ENCODE measurements around the gene IMMP2L. TPM values are rescaled to one million over a fixed set of nuclear protein-coding genes. Genes with fewer than 3 reads are reported as not detected.

The IMMP2L gene
- total and polyA plus RNA-seq, 7 donors, result 9.3 to 43.0 (median 19.2) TPM

DNA sequence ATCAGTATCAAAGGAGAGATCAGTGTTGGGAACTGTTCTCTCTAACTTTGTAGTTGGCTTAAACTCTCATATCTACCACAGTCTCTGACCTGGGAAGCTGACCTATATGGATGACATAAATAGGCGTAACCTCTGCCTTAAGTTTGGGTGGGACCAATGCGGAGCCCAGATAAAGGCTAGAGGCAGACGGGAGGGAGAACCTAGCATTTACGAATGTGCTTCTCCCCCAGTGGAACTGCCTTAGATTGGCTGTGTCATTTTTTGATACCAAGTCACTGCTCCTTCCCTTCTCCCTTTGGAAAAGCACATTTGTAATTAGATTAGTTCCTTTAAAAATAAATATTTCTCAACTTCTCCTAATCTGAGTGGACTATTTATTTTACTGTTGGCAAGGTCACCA, 495.0 kb downstream of the IMMP2L start:
- no peak overlapping the region for H3K4me3 ChIP-seq
- ATAC-seq (no peak), DNase-seq (no peak)
- H3K36me3 ChIP-seq (ENCODE audit: insufficient read depth in 1 of 2, low read depth in 1 of 2), result no peaks in the 10 kb centered on the region
- no peaks in the 10 kb centered on the region for H3K9me3 ChIP-seq
- peaks cover 4% of the 10 kb centered on the region for H3K4me1 ChIP-seq
- no peaks in the 10 kb centered on the region for H3K27me3 ChIP-seq (ENCODE audit: insufficient read depth in 3 of 3, low read length in 2 of 3)
- WGBS, 3 donors, result 90 to 96% (median 93%) methylated on average over 4 of the region's 4 CpGs
- intact Hi-C loops (cut with DNase I), result no loop called here
- no peak overlapping the region for H3K27ac ChIP-seq
- TF ChIP-seq, protein P1, sequence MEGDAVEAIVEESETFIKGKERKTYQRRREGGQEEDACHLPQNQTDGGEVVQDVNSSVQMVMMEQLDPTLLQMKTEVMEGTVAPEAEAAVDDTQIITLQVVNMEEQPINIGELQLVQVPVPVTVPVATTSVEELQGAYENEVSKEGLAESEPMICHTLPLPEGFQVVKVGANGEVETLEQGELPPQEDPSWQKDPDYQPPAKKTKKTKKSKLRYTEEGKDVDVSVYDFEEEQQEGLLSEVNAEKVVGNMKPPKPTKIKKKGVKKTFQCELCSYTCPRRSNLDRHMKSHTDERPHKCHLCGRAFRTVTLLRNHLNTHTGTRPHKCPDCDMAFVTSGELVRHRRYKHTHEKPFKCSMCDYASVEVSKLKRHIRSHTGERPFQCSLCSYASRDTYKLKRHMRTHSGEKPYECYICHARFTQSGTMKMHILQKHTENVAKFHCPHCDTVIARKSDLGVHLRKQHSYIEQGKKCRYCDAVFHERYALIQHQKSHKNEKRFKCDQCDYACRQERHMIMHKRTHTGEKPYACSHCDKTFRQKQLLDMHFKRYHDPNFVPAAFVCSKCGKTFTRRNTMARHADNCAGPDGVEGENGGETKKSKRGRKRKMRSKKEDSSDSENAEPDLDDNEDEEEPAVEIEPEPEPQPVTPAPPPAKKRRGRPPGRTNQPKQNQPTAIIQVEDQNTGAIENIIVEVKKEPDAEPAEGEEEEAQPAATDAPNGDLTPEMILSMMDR (IDR thresholded peaks at IDR 0.05), result no peak

- Histone ChIP-seq H3K9me3 (no peaks in the 10 kb centered on the region), H3K4me3 (no peak overlapping the region), H3K27me3 (ENCODE audit: insufficient read depth in 3 of 3, low read length in 2 of 3) (no peaks in the 10 kb centered on the region), H3K27ac (no peak overlapping the region), H3K36me3 (ENCODE audit: insufficient read depth in 1 of 2, low read depth in 1 of 2) (no peaks in the 10 kb centered on the region), H3K4me1 (peaks cover 12% of the 10 kb centered on the region)
- TF ChIP-seq, protein P1 (IDR thresholded peaks at IDR 0.05), result no peak
- intact Hi-C loops (cut with DNase I), result no loop called here
- ATAC-seq, result no peak
- no peak for DNase-seq
- WGBS, 3 donors, result 91 to 100% (median 98%) methylated on average over 1 of the region's 1 CpG
Observed at GRCh38 chr7:111063166-111063565, 499.1 kb downstream of the IMMP2L start.

GRCh38 chr7:111059833-111060232, 502.5 kb downstream of the IMMP2L start:
- TF ChIP-seq, protein P1 (IDR thresholded peaks at IDR 0.05), result no peak

GRCh38 chr7:111057066-111057465, 505.2 kb downstream of the IMMP2L start:
- H3K27me3 ChIP-seq (ENCODE audit: insufficient read depth in 3 of 3, low read length in 2 of 3), result no peaks in the 10 kb centered on the region
- intact Hi-C loops (cut with DNase I), result no loop called here
- H3K4me3 ChIP-seq, result no peak overlapping the region
- no peak overlapping the region for H3K27ac ChIP-seq
- 93 to 98% (median 95%) methylated on average over 4 of the region's 4 CpGs for WGBS, 3 donors
- TF ChIP-seq, protein P1 (IDR thresholded peaks at IDR 0.05), result no peak
- ATAC-seq (no peak), DNase-seq (no peak)
- H3K4me1 ChIP-seq, result peaks cover 12% of the 10 kb centered on the region
- no peaks in the 10 kb centered on the region for H3K9me3 ChIP-seq
- no peaks in the 10 kb centered on the region for H3K36me3 ChIP-seq (ENCODE audit: insufficient read depth in 1 of 2, low read depth in 1 of 2)

More at GRCh38 chr7:111059833-111060232, 502.5 kb downstream of the IMMP2L start:
- intact Hi-C loops (cut with DNase I), result no loop called here
- Histone ChIP-seq H3K27ac (no peak overlapping the region), H3K27me3 (ENCODE audit: insufficient read depth in 3 of 3, low read length in 2 of 3) (no peaks in the 10 kb centered on the region), H3K4me3 (no peak overlapping the region), H3K9me3 (no peaks in the 10 kb centered on the region), H3K36me3 (ENCODE audit: insufficient read depth in 1 of 2, low read depth in 1 of 2) (no peaks in the 10 kb centered on the region), H3K4me1 (peaks cover 12% of the 10 kb centered on the region)
- DNase-seq (no peak), ATAC-seq (no peak)

DNA sequence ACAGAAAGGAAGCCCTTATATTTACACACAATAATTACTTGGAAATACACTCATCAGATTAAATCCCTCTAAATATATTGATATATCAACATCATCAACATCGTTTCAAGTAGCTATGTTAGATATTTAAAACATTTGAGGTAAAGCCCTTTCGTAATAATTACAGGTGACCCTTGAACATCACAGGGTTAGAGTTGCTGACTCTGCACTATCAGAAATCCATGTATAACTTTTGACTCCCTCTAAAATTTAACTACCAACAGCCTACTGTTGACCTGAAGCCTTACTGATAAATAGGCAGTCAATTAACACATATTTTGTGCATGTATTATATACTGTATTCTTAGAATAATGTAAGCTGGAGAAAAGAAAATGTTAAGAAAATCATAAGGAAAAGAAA, 505.9 kb downstream of the IMMP2L start:
- WGBS, 3 donors, result 90 to 97% (median 95%) methylated on average over 2 of the region's 2 CpGs
- peaks cover 12% of the 10 kb centered on the region for H3K4me1 ChIP-seq
- ATAC-seq (no peak), DNase-seq (no peak)
- intact Hi-C loops (cut with DNase I), result no loop called here
- no peaks in the 10 kb centered on the region for H3K27me3 ChIP-seq (ENCODE audit: insufficient read depth in 3 of 3, low read length in 2 of 3)
- H3K27ac ChIP-seq, result no peak overlapping the region
- TF ChIP-seq, protein P1 (IDR thresholded peaks at IDR 0.05), result no peak
- no peaks in the 10 kb centered on the region for H3K36me3 ChIP-seq (ENCODE audit: insufficient read depth in 1 of 2, low read depth in 1 of 2)
- no peaks in the 10 kb centered on the region for H3K9me3 ChIP-seq
- no peak overlapping the region for H3K4me3 ChIP-seq

Data from psoas muscle (tissue), 8 donors.